MG63 (cell line): Measurements from ENCODE around the gene CD27. TPM values are rescaled to one million over a fixed set of nuclear protein-coding genes. Genes with fewer than 3 reads are reported as not detected.

Experiments used
- DNase-seq: peaks from one replicate; pipeline ENCODE4 v3.0.0-alpha.2; 2020
- H3K27me3 ChIP-seq: fragments of 250-450 bp; sonication (Bioruptor Pico); 2 replicates; pipeline ENCODE4 v1.5.1; 2020; ENCODE audit warnings: mild to moderate bottlenecking, moderate library complexity
- H3K36me3 ChIP-seq: fragments of 250-450 bp; sonication (Bioruptor Pico); 2 replicates; pipeline ENCODE4 v1.5.1; 2020; ENCODE audit warnings: mild to moderate bottlenecking, moderate library complexity
- H3K4me3 ChIP-seq: fragments of 250-450 bp; sonication (Bioruptor Pico); 2 replicates; pipeline ENCODE4 v1.5.1; 2020; ENCODE audit warnings: mild to moderate bottlenecking, moderate library complexity
- H3K9me3 ChIP-seq: fragments of 250-450 bp; sonication (Bioruptor Pico); 2 replicates; pipeline ENCODE4 v1.5.1; 2020; ENCODE audit warnings: mild to moderate bottlenecking, moderate library complexity
- total RNA-seq: library from RNA; depleted of rRNA; stranded (reverse); fragments of >200 nt; shearing (Covaris generic); gene quantifications from 2 replicates; pipeline ENCODE4 v1.2.3, GENCODE V29; 2014; ENCODE audit warnings: low replicate concordance

The CD27 gene
- total RNA-seq, 1 experiment from 2014 or later, result not detected

- Histone ChIP-seq H3K9me3 (no peaks in the 10 kb centered on the region), H3K4me3 (no peak overlapping the region), H3K27me3 (no peaks in the 10 kb centered on the region), H3K36me3 (no peaks in the 10 kb centered on the region)
- no peak for DNase-seq
These were observed 16.4 kb upstream of the CD27 start for GRCh38 chr12:6428326-6428725.

- Histone ChIP-seq H3K4me3 (peak overlapping the region; percentile 12; the same call in 1 of the 2 replicates), H3K36me3 (no peaks in the 10 kb centered on the region), H3K27me3 (no peaks in the 10 kb centered on the region), H3K9me3 (no peaks in the 10 kb centered on the region)
- DNase-seq, result peak; percentile 94
These were observed 14.4 kb upstream of the CD27 start for GRCh38 chr12:6430124-6430989.

GRCh38 chr12:6432991-6433390 lies 11.8 kb upstream of the CD27 start:
- Histone ChIP-seq H3K9me3 (no peaks in the 10 kb centered on the region), H3K27me3 (no peaks in the 10 kb centered on the region), H3K4me3 (no peak overlapping the region), H3K36me3 (no peaks in the 10 kb centered on the region)
- DNase-seq, result no peak

- no peak for DNase-seq
These were observed 10.3 kb upstream of the CD27 start for GRCh38 chr12:6434205-6435140.

GRCh38 chr12:6435961-6436715 lies 8.6 kb upstream of the CD27 start:
- Histone ChIP-seq H3K27me3 (no peaks in the 10 kb centered on the region), H3K36me3 (no peaks in the 10 kb centered on the region), H3K4me3 (no peak overlapping the region), H3K9me3 (no peaks in the 10 kb centered on the region)
- DNase-seq, result no peak

More at GRCh38 chr12:6434205-6435140, 10.3 kb upstream of the CD27 start:
- H3K9me3 ChIP-seq, result no peaks in the 10 kb centered on the region
- no peaks in the 10 kb centered on the region for H3K36me3 ChIP-seq
- H3K27me3 ChIP-seq, result no peaks in the 10 kb centered on the region
- no peak overlapping the region for H3K4me3 ChIP-seq

- Histone ChIP-seq H3K36me3 (no peaks in the 10 kb centered on the region), H3K4me3 (no peak overlapping the region), H3K27me3 (no peaks in the 10 kb centered on the region), H3K9me3 (no peaks in the 10 kb centered on the region)
- DNase-seq, result no peak
These were observed 7.2 kb upstream of the CD27 start for GRCh38 chr12:6437586-6437985.

GRCh38 chr12:6438345-6438744 lies 6.4 kb upstream of the CD27 start:
- H3K27me3 ChIP-seq, result no peaks in the 10 kb centered on the region
- no peak overlapping the region for H3K4me3 ChIP-seq
- H3K9me3 ChIP-seq, result no peaks in the 10 kb centered on the region

GRCh38 chr12:6440391-6440790 lies 4.4 kb upstream of the CD27 start:
- H3K9me3 ChIP-seq, result no peaks in the 10 kb centered on the region
- no peaks in the 10 kb centered on the region for H3K36me3 ChIP-seq
- DNase-seq, result no peak
- H3K4me3 ChIP-seq, result no peak overlapping the region
- no peaks in the 10 kb centered on the region for H3K27me3 ChIP-seq

More at GRCh38 chr12:6438345-6438744, 6.4 kb upstream of the CD27 start:
- no peak for DNase-seq
- no peaks in the 10 kb centered on the region for H3K36me3 ChIP-seq

- Histone ChIP-seq H3K27me3 (no peaks in the 10 kb centered on the region), H3K36me3 (no peaks in the 10 kb centered on the region), H3K9me3 (no peaks in the 10 kb centered on the region), H3K4me3 (no peak overlapping the region)
- no peak for DNase-seq
These were observed 1.9 kb upstream of the CD27 start for GRCh38 chr12:6442836-6443235.

- Histone ChIP-seq H3K9me3 (no peaks in the 10 kb centered on the region), H3K36me3 (no peaks in the 10 kb centered on the region), H3K27me3 (no peaks in the 10 kb centered on the region), H3K4me3 (no peak overlapping the region)
- no peak for DNase-seq
These were observed 1.3 kb upstream of the CD27 start for GRCh38 chr12:6443361-6443983.

GRCh38 chr12:6444031-6444430 lies 724 bp upstream of the CD27 start:
- H3K9me3 ChIP-seq, result no peaks in the 10 kb centered on the region
- no peaks in the 10 kb centered on the region for H3K27me3 ChIP-seq
- DNase-seq, result no peak
- H3K36me3 ChIP-seq, result no peaks in the 10 kb centered on the region
- no peak overlapping the region for H3K4me3 ChIP-seq

- no peaks in the 10 kb centered on the region; the same call in 1 of the 2 replicates for H3K36me3 ChIP-seq
- no peaks in the 10 kb centered on the region for H3K27me3 ChIP-seq
- H3K4me3 ChIP-seq, result no peak overlapping the region
- no peaks in the 10 kb centered on the region for H3K9me3 ChIP-seq
- DNase-seq, result no peak
These were observed 5.5 kb downstream of the CD27 start for GRCh38 chr12:6450091-6450868.

GRCh38 chr12:6450869-6451347 lies 6.2 kb downstream of the CD27 start:
- Histone ChIP-seq H3K9me3 (no peaks in the 10 kb centered on the region), H3K36me3 (no peaks in the 10 kb centered on the region; the same call in 1 of the 2 replicates), H3K4me3 (peak overlapping the region; percentile 60), H3K27me3 (no peaks in the 10 kb centered on the region)
- peak; percentile 24 for DNase-seq

- Histone ChIP-seq H3K27me3 (no peaks in the 10 kb centered on the region), H3K9me3 (no peaks in the 10 kb centered on the region), H3K4me3 (peak within 1 kb of the TSS; percentile 60), H3K36me3 (no peaks in the 10 kb centered on the region; the same call in 1 of the 2 replicates)
- DNase-seq, result peak; percentile 74
These were observed 6.8 kb downstream of the CD27 start, which contains the start of gene TAPBPL for GRCh38 chr12:6451348-6452244. Gene TAPBPL, plus strand, starts transcription at chr12:6452042. Its CDS starts 207 bp downstream, at chr12:6452249.
